ENCODE measurements around the gene GALNT16.

GRCh38 chr14:69315301-69315700 is 55.3 kb downstream of the GALNT16 start:
- no peak for TF ChIP-seq CBX5 (IDR thresholded peaks at IDR 0.05; ENCODE audit: low read depth, low read length)
- TF ChIP-seq ATF3 (IDR thresholded peaks at IDR 0.05; ENCODE audit: insufficient read depth, low read depth, low read length): no peak
- TF ChIP-seq, protein P1, sequence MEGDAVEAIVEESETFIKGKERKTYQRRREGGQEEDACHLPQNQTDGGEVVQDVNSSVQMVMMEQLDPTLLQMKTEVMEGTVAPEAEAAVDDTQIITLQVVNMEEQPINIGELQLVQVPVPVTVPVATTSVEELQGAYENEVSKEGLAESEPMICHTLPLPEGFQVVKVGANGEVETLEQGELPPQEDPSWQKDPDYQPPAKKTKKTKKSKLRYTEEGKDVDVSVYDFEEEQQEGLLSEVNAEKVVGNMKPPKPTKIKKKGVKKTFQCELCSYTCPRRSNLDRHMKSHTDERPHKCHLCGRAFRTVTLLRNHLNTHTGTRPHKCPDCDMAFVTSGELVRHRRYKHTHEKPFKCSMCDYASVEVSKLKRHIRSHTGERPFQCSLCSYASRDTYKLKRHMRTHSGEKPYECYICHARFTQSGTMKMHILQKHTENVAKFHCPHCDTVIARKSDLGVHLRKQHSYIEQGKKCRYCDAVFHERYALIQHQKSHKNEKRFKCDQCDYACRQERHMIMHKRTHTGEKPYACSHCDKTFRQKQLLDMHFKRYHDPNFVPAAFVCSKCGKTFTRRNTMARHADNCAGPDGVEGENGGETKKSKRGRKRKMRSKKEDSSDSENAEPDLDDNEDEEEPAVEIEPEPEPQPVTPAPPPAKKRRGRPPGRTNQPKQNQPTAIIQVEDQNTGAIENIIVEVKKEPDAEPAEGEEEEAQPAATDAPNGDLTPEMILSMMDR (IDR thresholded peaks at IDR 0.05; ENCODE audit: control extremely low read depth in 1 of 3, insufficient read depth in 1 of 3, low read depth in 1 of 3, low read length in 3 of 3): no peak
- no peak for TF ChIP-seq POLR2A (IDR thresholded peaks at IDR 0.05; ENCODE audit: control extremely low read depth in 1 of 2, low read depth in 2 of 2, low read length in 2 of 2)
- TF ChIP-seq E2F6 (IDR thresholded peaks at IDR 0.05): no peak
- TF ChIP-seq HDAC2 (IDR thresholded peaks at IDR 0.05; ENCODE audit: borderline replicate concordance in 1 of 2, low read depth in 2 of 2, low read length in 2 of 2): no peak

All from H1 (cell line).